ENCODE measurements around the gene WFDC2. TPM values are rescaled to one million over a fixed set of nuclear protein-coding genes. Genes with fewer than 3 reads are reported as not detected.

WFDC2 gene
- total and polyA plus RNA-seq, 10 of the 15 experiments (the other 5 are each of a cell fraction or from before 2014, with no cell fraction given), result 0.13 TPM; not detected in 9

GRCh38 chr20:45479822-45480221 is 10.3 kb downstream of the WFDC2 start:
- Histone ChIP-seq H3K27me3 (replicated peaks in 1 of 2; ENCODE audit: control insufficient read depth in 2 of 2, insufficient read depth in 2 of 2, low read length in 1 of 2) (peaks cover 3 to 4% of the 10 kb centered on the region in 2 experiments; a peak in 3 of 4 replicates), H3K9ac (ENCODE audit: control insufficient read depth, insufficient read depth, low read length) (no peak overlapping the region), H4K20me1 (ENCODE audit: control insufficient read depth, insufficient read depth) (no peaks in the 10 kb centered on the region), H2AFZ (ENCODE audit: control insufficient read depth, low read depth, low read length) (no peak overlapping the region), H3K36me3 (ENCODE audit: control insufficient read depth in 2 of 2, insufficient read depth in 2 of 2, low read length in 1 of 2) (no peaks in the 10 kb centered on the region), H3K27ac (ENCODE audit: control insufficient read depth, insufficient read depth) (no peak overlapping the region), H3K4me3 (no peak overlapping the region), H3K4me1 (ENCODE audit: control insufficient read depth, insufficient read depth, low read length) (no peaks in the 10 kb centered on the region), H3K9me3 (replicated peaks; ENCODE audit: control insufficient read depth, insufficient read depth, low read length) (no peaks in the 10 kb centered on the region; the same call in 2 of the 3 replicates), H3K79me2 (ENCODE audit: control insufficient read depth, insufficient read depth, low read length) (no peaks in the 10 kb centered on the region), H3K4me2 (ENCODE audit: control insufficient read depth, insufficient read depth) (no peak overlapping the region)
- TF ChIP-seq ZNF592 (IDR thresholded peaks at IDR 0.05) (no peak), HDGF (IDR thresholded peaks at IDR 0.05) (no peak), ASH2L (IDR thresholded peaks at IDR 0.05; ENCODE audit: borderline replicate concordance, low read depth) (no peak), SRF (IDR thresholded peaks at IDR 0.05; ENCODE audit: low read depth in 2 of 2, low read length in 2 of 2) (no peak), PBX3 (IDR thresholded peaks at IDR 0.05; ENCODE audit: insufficient replicate concordance, low read depth, low read length) (no peak), ZNF217 (IDR thresholded peaks at IDR 0.05) (no peak)
- ChIA-PET SMC1A (ENCODE audit: uncharacterized antibody, unreplicated experiment) (no interaction called here), CTCF (no interaction called here), RAD21 (ENCODE audit: unreplicated experiment) (no interaction called here), POLR2A (no interaction called here)
- in situ Hi-C loops (cut with MboI) (no loop called here), intact Hi-C loops (cut with micrococcal nuclease; ENCODE audit: unreplicated experiment) (no loop called here)
- FAIRE-seq (no peak), DNase-seq (ENCODE audit: low read depth, low spot score) (no peak), ATAC-seq (no peak)
- BruUV-seq (replicated peaks), result no TSS peak
- 36% methylated on average over 7 of the region's 7 CpGs for WGBS (ENCODE audit: insufficient coverage, insufficient replicate concordance, low lambda C conversion rate, missing lambda C conversion rate)
